Stimulated activated CD8-positive, alpha-beta memory T cell treated with anti-CD3 and anti-CD28 coated beads, Interleukin-12 subunit alpha, Interleukin-12 subunit beta, amount 100 ng/mL, for 24 hours (primary cell): Measurements from ENCODE around the gene FBXL7.

Source experiments
- DNase-seq: peaks from one replicate; pipeline ENCODE4 v3.0.0-alpha.2; 2020; ENCODE audit errors: extremely low read depth

Gene FBXL7

GRCh38 chr5:15886156-15886555 lies 386.2 kb downstream of the FBXL7 start:
- DNase-seq: no peak

- DNase-seq: no peak
Measured at GRCh38 chr5:15887093-15887492, 387.1 kb downstream of the FBXL7 start.

- DNase-seq: no peak
Measured at GRCh38 chr5:15889001-15889400, 389.0 kb downstream of the FBXL7 start.

- no peak for DNase-seq
Measured at GRCh38 chr5:15893866-15894265, 393.9 kb downstream of the FBXL7 start.

GRCh38 chr5:15897656-15898055 lies 397.7 kb downstream of the FBXL7 start:
- no peak for DNase-seq

- DNase-seq: no peak
Measured at GRCh38 chr5:15898641-15899040, 398.7 kb downstream of the FBXL7 start.

GRCh38 chr5:15899481-15899880 lies 399.5 kb downstream of the FBXL7 start:
- no peak for DNase-seq

GRCh38 chr5:15901151-15901550 lies 401.2 kb downstream of the FBXL7 start:
- no peak for DNase-seq

GRCh38 chr5:15902066-15902465 lies 402.1 kb downstream of the FBXL7 start:
- no peak for DNase-seq

- DNase-seq: no peak
Measured at GRCh38 chr5:15904899-15905830, 405.2 kb downstream of the FBXL7 start.

GRCh38 chr5:15914638-15915037 lies 414.7 kb downstream of the FBXL7 start:
- DNase-seq: no peak

- no peak for DNase-seq
Measured at GRCh38 chr5:15926586-15926985, 426.6 kb downstream of the FBXL7 start.

- no peak for DNase-seq
Measured at GRCh38 chr5:15927710-15928380, 427.9 kb downstream of the FBXL7 start.

- DNase-seq: no peak
Measured at GRCh38 chr5:15929611-15930263, 429.8 kb downstream of the FBXL7 start.

- no peak for DNase-seq
Measured at GRCh38 chr5:15932066-15932465, 432.1 kb downstream of the FBXL7 start.

- no peak for DNase-seq
Measured at GRCh38 chr5:15933259-15934207, 433.6 kb downstream of the FBXL7 start.

- DNase-seq: no peak
Measured at GRCh38 chr5:15936505-15937245, 436.7 kb downstream of the FBXL7 start.

GRCh38 chr5:15937708-15938107 lies 437.7 kb downstream of the FBXL7 start:
- no peak for DNase-seq

- DNase-seq: no peak
Measured at GRCh38 chr5:15938186-15938585, 438.2 kb downstream of the FBXL7 start.

GRCh38 chr5:15938961-15939360 lies 439.0 kb downstream of the FBXL7 start:
- DNase-seq: no peak

GRCh38 chr5:15940905-15941304 lies 440.9 kb downstream of the FBXL7 start:
- DNase-seq: no peak
